Measurements from ENCODE around the gene HNRNPM.

Gene HNRNPM

DNA sequence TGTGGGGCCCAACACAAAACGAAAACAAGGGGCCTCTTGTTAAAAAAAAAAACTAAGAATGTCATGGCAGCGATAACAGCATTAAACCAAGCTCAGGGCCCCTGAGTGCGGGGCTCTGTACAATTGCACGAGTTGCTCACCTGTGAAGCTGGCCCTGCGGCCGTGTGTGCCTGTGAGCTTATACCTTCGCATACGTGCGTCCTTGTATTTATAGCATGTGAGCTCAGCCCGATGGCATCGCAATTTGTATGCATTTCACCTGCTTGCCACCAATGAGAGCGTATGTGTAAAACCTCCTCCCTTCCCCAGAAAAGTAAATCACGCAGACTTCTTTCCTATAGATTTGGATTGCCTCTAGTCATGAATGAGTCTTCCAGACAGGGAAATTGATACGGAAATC, 17.1 kb downstream of the HNRNPM start:
- peaks cover 46% of the 10 kb centered on the region for H3K36me3 ChIP-seq
- no peak overlapping the region for H3K27ac ChIP-seq

DNA sequence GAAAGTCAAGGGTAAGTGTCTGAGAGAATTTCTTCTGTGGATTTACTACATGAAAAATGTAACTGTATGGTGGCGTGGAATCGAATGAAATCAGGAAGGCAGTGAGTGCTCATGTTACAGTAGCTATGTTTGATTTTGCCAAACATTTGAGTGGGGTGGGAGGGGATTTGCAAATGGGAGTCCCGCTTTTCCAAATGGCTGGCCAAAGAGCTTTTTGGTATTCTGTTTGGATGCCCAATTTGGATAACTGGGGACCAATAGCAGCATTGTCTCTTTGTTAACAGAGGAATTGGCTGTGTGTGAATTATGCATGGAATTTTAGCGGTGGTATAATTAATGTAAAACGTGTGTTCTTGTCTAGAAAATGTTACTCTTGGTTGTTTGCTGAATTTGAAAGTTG, 17.8 kb downstream of the HNRNPM start:
- no peaks in the 10 kb centered on the region for H3K9me3 ChIP-seq
- H3K4me3 ChIP-seq (ENCODE audit: low read depth in 1 of 2, low read length in 1 of 2) = no peak overlapping the region
- no peak overlapping the region for H3K27ac ChIP-seq
- H3K4me1 ChIP-seq (ENCODE audit: control insufficient read depth in 1 of 2, insufficient read depth in 1 of 2, low read depth in 1 of 2, low read length in 1 of 2) = no peaks in the 10 kb centered on the region
- H3K27me3 ChIP-seq = no peaks in the 10 kb centered on the region
- peaks cover 46% of the 10 kb centered on the region for H3K36me3 ChIP-seq
- TF ChIP-seq, protein P1, sequence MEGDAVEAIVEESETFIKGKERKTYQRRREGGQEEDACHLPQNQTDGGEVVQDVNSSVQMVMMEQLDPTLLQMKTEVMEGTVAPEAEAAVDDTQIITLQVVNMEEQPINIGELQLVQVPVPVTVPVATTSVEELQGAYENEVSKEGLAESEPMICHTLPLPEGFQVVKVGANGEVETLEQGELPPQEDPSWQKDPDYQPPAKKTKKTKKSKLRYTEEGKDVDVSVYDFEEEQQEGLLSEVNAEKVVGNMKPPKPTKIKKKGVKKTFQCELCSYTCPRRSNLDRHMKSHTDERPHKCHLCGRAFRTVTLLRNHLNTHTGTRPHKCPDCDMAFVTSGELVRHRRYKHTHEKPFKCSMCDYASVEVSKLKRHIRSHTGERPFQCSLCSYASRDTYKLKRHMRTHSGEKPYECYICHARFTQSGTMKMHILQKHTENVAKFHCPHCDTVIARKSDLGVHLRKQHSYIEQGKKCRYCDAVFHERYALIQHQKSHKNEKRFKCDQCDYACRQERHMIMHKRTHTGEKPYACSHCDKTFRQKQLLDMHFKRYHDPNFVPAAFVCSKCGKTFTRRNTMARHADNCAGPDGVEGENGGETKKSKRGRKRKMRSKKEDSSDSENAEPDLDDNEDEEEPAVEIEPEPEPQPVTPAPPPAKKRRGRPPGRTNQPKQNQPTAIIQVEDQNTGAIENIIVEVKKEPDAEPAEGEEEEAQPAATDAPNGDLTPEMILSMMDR (IDR thresholded peaks at IDR 0.05) = no peak

More for the DNA sequence above, 17.1 kb downstream of the HNRNPM start:
- TF ChIP-seq, protein P1 (IDR thresholded peaks at IDR 0.05) = no peak
- no peaks in the 10 kb centered on the region for H3K4me1 ChIP-seq (ENCODE audit: control insufficient read depth in 1 of 2, insufficient read depth in 1 of 2, low read depth in 1 of 2, low read length in 1 of 2)
- H3K27me3 ChIP-seq = no peaks in the 10 kb centered on the region
- no peak overlapping the region for H3K4me3 ChIP-seq (ENCODE audit: low read depth in 1 of 2, low read length in 1 of 2)
- no peaks in the 10 kb centered on the region for H3K9me3 ChIP-seq

DNA sequence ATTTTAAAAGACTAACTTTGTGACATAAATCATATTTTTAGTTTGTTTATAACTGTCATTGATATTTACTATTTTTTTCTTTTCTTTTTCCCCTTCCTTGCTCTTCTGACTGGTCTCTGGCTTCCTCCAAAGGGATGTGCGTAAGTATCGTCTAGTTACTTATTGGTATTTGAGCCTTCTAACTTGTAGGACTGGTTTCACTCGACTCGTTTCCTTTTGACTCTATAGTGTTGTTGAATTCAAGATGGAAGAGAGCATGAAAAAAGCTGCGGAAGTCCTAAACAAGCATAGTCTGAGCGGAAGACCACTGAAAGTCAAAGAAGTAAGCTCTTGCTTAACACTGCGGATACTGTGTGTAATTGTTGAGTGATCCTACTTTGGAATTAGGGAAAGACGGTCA, 18.6 kb downstream of the HNRNPM start:
- Histone ChIP-seq H3K36me3 (peaks cover 51% of the 10 kb centered on the region), H3K9me3 (no peaks in the 10 kb centered on the region), H3K27me3 (no peaks in the 10 kb centered on the region), H3K27ac (no peak overlapping the region), H3K4me1 (ENCODE audit: control insufficient read depth in 1 of 2, insufficient read depth in 1 of 2, low read depth in 1 of 2, low read length in 1 of 2) (peaks cover 2 to 5% of the 10 kb centered on the region in 2 experiments), H3K4me3 (ENCODE audit: low read depth in 1 of 2, low read length in 1 of 2) (no peak overlapping the region)
- TF ChIP-seq, protein P1 (IDR thresholded peaks at IDR 0.05) = no peak

DNA sequence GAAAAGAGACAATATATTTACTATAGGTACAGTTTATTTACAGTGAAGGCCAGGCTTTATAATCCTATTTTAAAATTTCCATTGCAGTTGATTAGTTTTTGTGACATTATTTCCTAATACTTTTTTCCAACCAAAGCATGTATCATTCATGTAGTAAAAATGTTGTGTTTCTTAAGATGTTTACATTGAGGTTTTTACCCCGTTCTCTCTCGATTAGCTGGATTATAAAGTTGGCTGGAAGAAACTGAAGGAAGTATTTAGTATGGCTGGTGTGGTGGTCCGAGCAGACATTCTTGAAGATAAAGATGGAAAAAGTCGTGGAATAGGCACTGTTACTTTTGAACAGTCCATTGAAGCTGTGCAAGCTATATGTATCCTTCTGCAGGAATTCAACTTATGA, 21.2 kb downstream of the HNRNPM start:
- H3K27ac ChIP-seq = no peak overlapping the region
- peaks cover 73% of the 10 kb centered on the region for H3K36me3 ChIP-seq
- peaks cover 9 to 13% of the 10 kb centered on the region in 2 experiments for H3K4me1 ChIP-seq (ENCODE audit: control insufficient read depth in 1 of 2, insufficient read depth in 1 of 2, low read depth in 1 of 2, low read length in 1 of 2)
- TF ChIP-seq, protein P1 (IDR thresholded peaks at IDR 0.05) = no peak
- H3K4me3 ChIP-seq (ENCODE audit: low read depth in 1 of 2, low read length in 1 of 2) = no peak overlapping the region
- no peaks in the 10 kb centered on the region for H3K27me3 ChIP-seq
- no peaks in the 10 kb centered on the region for H3K9me3 ChIP-seq

DNA sequence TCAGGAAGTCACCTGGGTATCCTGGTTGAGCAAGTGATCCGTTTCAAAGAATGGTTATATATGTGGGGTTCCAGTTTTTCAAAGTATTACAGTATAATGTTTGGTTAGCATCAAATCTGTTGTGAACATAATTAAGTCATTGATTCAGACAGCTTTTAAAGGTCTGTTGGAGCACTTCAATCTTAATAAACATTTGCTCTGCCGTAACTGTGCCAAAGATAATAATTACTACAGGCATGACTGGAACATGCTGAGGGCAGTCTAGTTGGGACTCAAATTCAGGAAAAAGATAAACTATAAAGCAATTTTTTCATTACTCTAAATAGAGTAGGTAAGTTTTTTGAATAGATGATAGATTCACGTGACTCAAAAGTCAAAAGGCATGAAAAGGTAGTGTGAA, 23.3 kb downstream of the HNRNPM start:
- Histone ChIP-seq H3K4me3 (ENCODE audit: low read depth in 1 of 2, low read length in 1 of 2) (no peak overlapping the region), H3K27ac (peak overlapping the region; percentile 47), H3K27me3 (no peaks in the 10 kb centered on the region), H3K9me3 (no peaks in the 10 kb centered on the region), H3K36me3 (peaks cover 91% of the 10 kb centered on the region), H3K4me1 (ENCODE audit: control insufficient read depth in 1 of 2, insufficient read depth in 1 of 2, low read depth in 1 of 2, low read length in 1 of 2) (peaks cover 10 to 13% of the 10 kb centered on the region in 2 experiments)
- TF ChIP-seq, protein P1 (IDR thresholded peaks at IDR 0.05) = no peak

Measured in neutrophil (primary cell).